ENCODE measurements around the gene SPOP.

Gene SPOP

GRCh38 chr17:49583226-49583625 is 94.7 kb downstream of the SPOP start:
- no peak for DNase-seq

GRCh38 chr17:49582789-49583188 is 95.1 kb downstream of the SPOP start:
- no peak for DNase-seq

GRCh38 chr17:49582055-49582722 is 95.7 kb downstream of the SPOP start:
- DNase-seq: no peak

GRCh38 chr17:49581648-49581998 is 96.3 kb downstream of the SPOP start:
- no peak for DNase-seq

- no peak for DNase-seq
Measured at GRCh38 chr17:49580981-49581647, 96.8 kb downstream of the SPOP start.

GRCh38 chr17:49580055-49580721 is 97.7 kb downstream of the SPOP start:
- DNase-seq: no peak

GRCh38 chr17:49579522-49579921 is 98.4 kb downstream of the SPOP start:
- DNase-seq: no peak

- DNase-seq: no peak
Measured at GRCh38 chr17:49578952-49579500, 98.9 kb downstream of the SPOP start.

- no peak for DNase-seq
Measured at GRCh38 chr17:49578414-49578813, 99.5 kb downstream of the SPOP start.

GRCh38 chr17:49577963-49578362 is 99.9 kb downstream of the SPOP start:
- no peak for DNase-seq

GRCh38 chr17:49577650-49577934 is 100.3 kb downstream of the SPOP start:
- DNase-seq: no peak

- DNase-seq: no peak
Measured at GRCh38 chr17:49576917-49577649, 100.8 kb downstream of the SPOP start.

- DNase-seq: no peak
Measured at GRCh38 chr17:49576088-49576916, 101.6 kb downstream of the SPOP start.

- DNase-seq: peak; percentile 57 to 64
Measured at GRCh38 chr17:49575679-49576087, 102.2 kb downstream of the SPOP start, which contains the start of gene NXPH3. TSS of gene NXPH3 (plus strand) at chr17:49575871. CDS start at chr17:49576220, 349 bp downstream.

GRCh38 chr17:49574945-49575678 is 102.8 kb downstream of the SPOP start:
- DNase-seq: no peak

- DNase-seq: no peak
Measured at GRCh38 chr17:49574323-49574781, 103.5 kb downstream of the SPOP start.

- DNase-seq: no peak
Measured at GRCh38 chr17:49573510-49574322, 104.2 kb downstream of the SPOP start.

- no peak for DNase-seq
Measured at GRCh38 chr17:49572806-49573420, 105.0 kb downstream of the SPOP start.

- DNase-seq: no peak
Measured at GRCh38 chr17:49572226-49572625, 105.7 kb downstream of the SPOP start.

GRCh38 chr17:49571764-49572163 is 106.1 kb downstream of the SPOP start:
- no peak for DNase-seq
